ENCODE measurements around the gene MED17.

- TF ChIP-seq, protein P1, sequence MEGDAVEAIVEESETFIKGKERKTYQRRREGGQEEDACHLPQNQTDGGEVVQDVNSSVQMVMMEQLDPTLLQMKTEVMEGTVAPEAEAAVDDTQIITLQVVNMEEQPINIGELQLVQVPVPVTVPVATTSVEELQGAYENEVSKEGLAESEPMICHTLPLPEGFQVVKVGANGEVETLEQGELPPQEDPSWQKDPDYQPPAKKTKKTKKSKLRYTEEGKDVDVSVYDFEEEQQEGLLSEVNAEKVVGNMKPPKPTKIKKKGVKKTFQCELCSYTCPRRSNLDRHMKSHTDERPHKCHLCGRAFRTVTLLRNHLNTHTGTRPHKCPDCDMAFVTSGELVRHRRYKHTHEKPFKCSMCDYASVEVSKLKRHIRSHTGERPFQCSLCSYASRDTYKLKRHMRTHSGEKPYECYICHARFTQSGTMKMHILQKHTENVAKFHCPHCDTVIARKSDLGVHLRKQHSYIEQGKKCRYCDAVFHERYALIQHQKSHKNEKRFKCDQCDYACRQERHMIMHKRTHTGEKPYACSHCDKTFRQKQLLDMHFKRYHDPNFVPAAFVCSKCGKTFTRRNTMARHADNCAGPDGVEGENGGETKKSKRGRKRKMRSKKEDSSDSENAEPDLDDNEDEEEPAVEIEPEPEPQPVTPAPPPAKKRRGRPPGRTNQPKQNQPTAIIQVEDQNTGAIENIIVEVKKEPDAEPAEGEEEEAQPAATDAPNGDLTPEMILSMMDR (conservative IDR thresholded peaks at IDR 0.05; ENCODE audit: low read depth, low read length) = no peak
- TF ChIP-seq EZH2 (IDR thresholded peaks at IDR 0.05; ENCODE audit: borderline replicate concordance, low read depth, low read length, poor library complexity, severe bottlenecking) = no peak
Observed at GRCh38 chr11:93744669-93745004, 39.4 kb upstream of the MED17 start.
